HG03108 (cell line): ENCODE results near the gene SPACA4.
"Not testable (repeated sequence)": the region's sequence is repeated elsewhere in the genome, so short reads cannot be mapped to it uniquely, and the experiment has no call there.

Source experiments
- ATAC-seq: cut with Tn5 transposase; IDR thresholded peaks from one replicate; pipeline ENCODE4 v1.9.1; 2021; ENCODE audit warnings: moderate library complexity; ENCODE audit not compliant: unreplicated experiment

The SPACA4 gene

GRCh38 chr19:48606463-48607358, at the start of gene SPACA4:
SPACA4 (plus strand) TSS chr19:48606742; CDS start chr19:48606979, 237 bp downstream.
- ATAC-seq, result no peak

GRCh38 chr19:48556825-48557224, 49.7 kb upstream of the SPACA4 start:
- no peak for ATAC-seq

GRCh38 chr19:48558018-48558684, 48.4 kb upstream of the SPACA4 start:
- no peak for ATAC-seq

GRCh38 chr19:48560095-48560530, 46.4 kb upstream of the SPACA4 start:
- ATAC-seq, result no peak

GRCh38 chr19:48561412-48561811, 45.1 kb upstream of the SPACA4 start:
- ATAC-seq, result no peak

GRCh38 chr19:48565090-48565489, 41.5 kb upstream of the SPACA4 start:
- ATAC-seq, result no peak

GRCh38 chr19:48568345-48568886, 38.1 kb upstream of the SPACA4 start:
- no peak for ATAC-seq

GRCh38 chr19:48569814-48570213, 36.7 kb upstream of the SPACA4 start:
- no peak for ATAC-seq

GRCh38 chr19:48571378-48572162, 35.0 kb upstream of the SPACA4 start:
- ATAC-seq, result no peak

GRCh38 chr19:48573163-48573505, 33.4 kb upstream of the SPACA4 start:
- no peak for ATAC-seq

GRCh38 chr19:48575931-48576622, 30.5 kb upstream of the SPACA4 start:
- ATAC-seq, result no peak

GRCh38 chr19:48577908-48578307, 28.6 kb upstream of the SPACA4 start:
- not testable (repeated sequence) for ATAC-seq

- no peak for ATAC-seq
These were observed 27.7 kb upstream of the SPACA4 start for GRCh38 chr19:48578891-48579290.

GRCh38 chr19:48582168-48582567, 24.4 kb upstream of the SPACA4 start:
- ATAC-seq, result no peak

- no peak for ATAC-seq
These were observed 19.2 kb upstream of the SPACA4 start for GRCh38 chr19:48587387-48587786.

GRCh38 chr19:48588670-48589401, 17.7 kb upstream of the SPACA4 start:
- ATAC-seq, result no peak

GRCh38 chr19:48591021-48591420, 15.5 kb upstream of the SPACA4 start:
- ATAC-seq, result no peak

- ATAC-seq, result no peak
These were observed 11.4 kb upstream of the SPACA4 start for GRCh38 chr19:48595171-48595570.

- ATAC-seq, result no peak
These were observed 10.7 kb upstream of the SPACA4 start for GRCh38 chr19:48595833-48596232.

- ATAC-seq, result no peak
These were observed 10.3 kb upstream of the SPACA4 start for GRCh38 chr19:48596237-48596636.
